ENCODE data around the gene FGFR3. TPM values are rescaled to one million over a fixed set of nuclear protein-coding genes. Genes with fewer than 3 reads are reported as not detected.

The FGFR3 gene
- total and polyA plus RNA-seq, 12 donors = 1.2 to 6.6 (median 2.4) TPM

DNA sequence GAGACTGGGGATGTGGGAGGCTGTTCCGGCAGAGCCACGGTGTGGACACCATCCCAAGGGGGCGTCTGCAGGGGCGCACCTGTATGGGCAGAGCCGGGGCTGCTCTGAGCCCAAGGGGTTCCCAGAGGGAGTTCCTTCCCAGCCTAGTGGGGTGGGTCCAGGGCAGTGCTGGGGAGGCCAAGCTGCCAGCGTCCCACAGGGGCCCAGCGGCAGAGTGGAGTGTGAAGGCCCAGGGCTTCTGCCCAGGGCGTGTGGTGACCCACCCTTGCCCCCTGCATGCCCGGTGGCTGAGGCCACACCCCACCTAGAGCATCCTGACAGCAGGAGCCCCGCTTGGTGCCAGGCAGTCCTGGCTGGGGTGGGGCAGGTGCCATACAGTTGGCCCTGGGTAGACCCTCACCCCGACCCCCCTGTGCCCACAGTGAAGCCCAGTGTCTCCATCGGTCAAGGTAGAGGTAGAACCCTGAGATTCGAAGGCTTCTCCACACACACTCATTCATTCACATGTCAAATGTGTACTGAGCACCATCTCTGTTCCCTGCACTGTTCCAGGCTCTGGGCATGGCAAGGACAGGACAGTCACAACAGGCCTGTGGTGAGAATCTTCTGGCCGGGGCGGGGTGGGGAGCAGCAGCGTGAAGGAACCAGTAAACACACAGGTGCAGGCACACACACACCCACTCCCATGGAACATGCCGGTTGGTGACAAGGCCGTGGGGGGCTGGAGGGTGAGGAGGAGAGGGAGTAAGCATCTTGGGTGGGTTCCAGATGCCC, 42.5 kb upstream of the FGFR3 start:
- Histone ChIP-seq H3K4me3 (no peak overlapping the region), H3K27ac (no peak overlapping the region), H3K27me3 (peaks cover 0 to 11% (median 7%) of the 10 kb centered on the region in 7 donors), H3K9me3 (no peaks in the 10 kb centered on the region), H3K36me3 (peaks cover 0 to under 1% (median 0%) of the 10 kb centered on the region in 9 donors), H3K4me1 (peaks cover 0 to 23% (median 14%) of the 10 kb centered on the region in 9 donors)
- TF ChIP-seq, protein P1, sequence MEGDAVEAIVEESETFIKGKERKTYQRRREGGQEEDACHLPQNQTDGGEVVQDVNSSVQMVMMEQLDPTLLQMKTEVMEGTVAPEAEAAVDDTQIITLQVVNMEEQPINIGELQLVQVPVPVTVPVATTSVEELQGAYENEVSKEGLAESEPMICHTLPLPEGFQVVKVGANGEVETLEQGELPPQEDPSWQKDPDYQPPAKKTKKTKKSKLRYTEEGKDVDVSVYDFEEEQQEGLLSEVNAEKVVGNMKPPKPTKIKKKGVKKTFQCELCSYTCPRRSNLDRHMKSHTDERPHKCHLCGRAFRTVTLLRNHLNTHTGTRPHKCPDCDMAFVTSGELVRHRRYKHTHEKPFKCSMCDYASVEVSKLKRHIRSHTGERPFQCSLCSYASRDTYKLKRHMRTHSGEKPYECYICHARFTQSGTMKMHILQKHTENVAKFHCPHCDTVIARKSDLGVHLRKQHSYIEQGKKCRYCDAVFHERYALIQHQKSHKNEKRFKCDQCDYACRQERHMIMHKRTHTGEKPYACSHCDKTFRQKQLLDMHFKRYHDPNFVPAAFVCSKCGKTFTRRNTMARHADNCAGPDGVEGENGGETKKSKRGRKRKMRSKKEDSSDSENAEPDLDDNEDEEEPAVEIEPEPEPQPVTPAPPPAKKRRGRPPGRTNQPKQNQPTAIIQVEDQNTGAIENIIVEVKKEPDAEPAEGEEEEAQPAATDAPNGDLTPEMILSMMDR (IDR thresholded peaks at IDR 0.05) = no peak
- intact Hi-C loops (cut with DNase I) = loop anchor here in 2 of 10 donors (5.0 kb wide), 3 partner anchors 47 to 152 kb away; no protein-coding TSS in a partner anchor
- WGBS, 2 donors = 88% methylated on average over 18 of the region's 18 CpGs
- DNase-seq (no peak), ATAC-seq (no peak)

DNA sequence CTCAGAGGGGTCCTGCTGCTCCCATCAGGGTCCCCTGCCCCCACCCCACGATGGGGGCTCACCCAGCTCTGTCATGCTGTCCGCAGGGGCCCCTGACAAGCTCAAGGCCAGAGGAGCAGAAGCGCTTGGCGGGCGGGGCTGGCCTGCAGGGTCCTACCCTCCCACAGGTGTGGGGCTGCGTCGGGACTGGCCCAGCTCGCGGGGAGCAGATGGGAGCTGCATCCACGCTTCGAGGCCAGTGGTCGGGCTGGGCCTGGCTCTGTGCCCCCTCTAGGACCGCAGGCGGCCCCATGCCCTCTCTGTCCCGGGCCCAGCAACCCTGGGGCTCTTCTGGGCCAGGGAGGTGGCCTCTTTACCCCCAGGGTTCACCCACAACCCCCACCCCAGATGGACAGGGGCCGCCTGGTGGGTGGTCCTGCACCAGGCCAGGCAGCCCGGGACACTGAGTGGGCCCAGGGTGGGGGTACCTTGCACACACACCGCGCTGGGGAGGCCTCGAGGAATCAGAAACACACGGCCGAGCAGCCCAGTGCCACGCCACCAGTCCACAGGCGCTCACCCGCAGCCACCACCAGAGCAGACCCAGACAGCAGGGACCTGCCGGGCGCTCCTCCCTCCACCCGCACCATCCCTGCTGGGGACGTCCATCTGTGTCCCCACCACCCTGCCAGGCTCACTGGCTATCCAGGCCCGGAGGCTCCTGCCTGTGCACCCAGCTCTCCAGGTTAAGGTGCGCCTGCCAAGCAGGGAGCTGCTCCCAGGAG, 41.8 kb upstream of the FGFR3 start:
- no peaks in the 10 kb centered on the region for H3K36me3 ChIP-seq
- intact Hi-C loops (cut with DNase I) = loop anchor here in 2 of 10 donors (5.0 kb wide), 3 partner anchors 46 to 151 kb away; no protein-coding TSS in a partner anchor
- peaks cover 0 to 11% (median 7%) of the 10 kb centered on the region in 7 donors for H3K27me3 ChIP-seq

DNA sequence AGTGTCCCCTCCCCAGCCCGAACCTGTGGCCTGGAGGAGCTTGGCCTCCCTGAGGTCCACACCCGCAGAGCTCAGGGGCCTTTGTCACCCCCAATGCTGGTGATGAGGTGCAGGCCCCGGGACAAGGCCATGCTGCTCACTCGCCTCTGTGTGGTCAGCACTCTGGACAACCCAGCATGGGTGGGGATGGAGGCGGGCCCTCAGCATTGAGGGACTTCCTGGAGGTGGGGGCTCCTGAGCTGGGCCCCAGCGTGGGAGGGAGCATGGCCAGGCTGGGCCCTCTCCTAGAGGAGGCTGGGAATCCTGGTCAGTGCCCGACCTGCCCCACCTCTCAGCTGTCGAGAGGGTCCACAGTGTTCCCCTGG, 41.2 kb upstream of the FGFR3 start:
- Histone ChIP-seq H3K27me3 (peaks cover 0 to 11% (median 7%) of the 10 kb centered on the region in 7 donors), H3K4me3 (no peak overlapping the region), H3K4me1 (peaks cover 0 to 23% (median 14%) of the 10 kb centered on the region in 9 donors), H3K9me3 (no peaks in the 10 kb centered on the region), H3K36me3 (no peaks in the 10 kb centered on the region), H3K27ac (no peak overlapping the region)
- WGBS, 2 donors = 78 to 88% methylated on average over 8 of the region's 8 CpGs
- intact Hi-C loops (cut with DNase I) = loop anchor here in 2 of 10 donors (5.0 kb wide), 3 partner anchors 45 to 150 kb away; no protein-coding TSS in a partner anchor
- TF ChIP-seq, protein P1 (IDR thresholded peaks at IDR 0.05) = no peak
- peak in 1 of 8 donors; percentile 10 for ATAC-seq
- DNase-seq = no peak

More for the DNA sequence above, 41.8 kb upstream of the FGFR3 start:
- Histone ChIP-seq H3K4me1 (peaks cover 0 to 23% (median 14%) of the 10 kb centered on the region in 9 donors), H3K9me3 (no peaks in the 10 kb centered on the region), H3K27ac (no peak overlapping the region), H3K4me3 (no peak overlapping the region)
- DNase-seq (no peak), ATAC-seq (no peak)
- 93 to 96% methylated on average over 31 of the region's 31 CpGs for WGBS, 2 donors
- TF ChIP-seq, protein P1 (IDR thresholded peaks at IDR 0.05) = no peak

All from heart right ventricle (tissue), 16 donors.